Mammary microvascular endothelial cell (primary cell): Measurements from ENCODE around the gene SH2D6. TPM values are rescaled to one million over a fixed set of nuclear protein-coding genes. Genes with fewer than 3 reads are reported as not detected.

Source experiments
- total RNA-seq: library from RNA; depleted of rRNA; stranded (reverse); fragments of >200 nt; gene quantifications from 2 replicates; pipeline ENCODE4 v1.2.3, GENCODE V29; 2015

Gene SH2D6
- total RNA-seq = not detected in 2 replicates

GRCh38 chr2:85418132-85419008 lies at the start of gene SH2D6:
SH2D6 (plus strand) TSS chr2:85418714; CDS start chr2:85429466, 10,752 bp downstream.

GRCh38 chr2:85409845-85410583 lies 8.5 kb upstream of the SH2D6 start, which contains the start of gene CAPG:
CAPG (minus strand) TSS chr2:85410366; CDS start chr2:85402145, 8,221 bp downstream.

Other genes starting within 250 kb of the SH2D6 start
- 88.4 and 101 TPM in 2 replicates for gene TGOLN2, start 90.7 kb upstream of the SH2D6 start, total RNA-seq
- gene RETSAT, start 64.2 kb upstream of the SH2D6 start, total RNA-seq = 52.6 and 56.9 TPM in 2 replicates
- 10.3 and 10.7 TPM in 2 replicates for gene ELMOD3, start 63.9 kb upstream of the SH2D6 start, total RNA-seq
- 110 and 148 TPM in 2 replicates for gene CAPG, start 8.3 kb upstream of the SH2D6 start, total RNA-seq
- 103 and 109 TPM in 2 replicates for gene MAT2A, start 120.5 kb downstream of the SH2D6 start, total RNA-seq
- gene GGCX, start 142.8 kb downstream of the SH2D6 start, total RNA-seq = 28.7 and 47.6 TPM in 2 replicates
- gene VAMP8, start 158.9 kb downstream of the SH2D6 start, total RNA-seq = 2.5 and 2.9 TPM in 2 replicates
- 201 and 217 TPM in 2 replicates for gene VAMP5, start 165.7 kb downstream of the SH2D6 start, total RNA-seq
- gene RNF181, start 177.0 kb downstream of the SH2D6 start, total RNA-seq = 204 and 256 TPM in 2 replicates
- gene TMEM150A, start 184.0 kb downstream of the SH2D6 start, total RNA-seq = 13.0 and 13.6 TPM in 2 replicates
- 5.5 and 7.9 TPM in 2 replicates for gene C2orf68, start 193.4 kb downstream of the SH2D6 start, total RNA-seq
- gene USP39, start 197.5 kb downstream of the SH2D6 start, total RNA-seq = 63.7 and 67.2 TPM in 2 replicates
- not detected in 2 replicates for gene SFTPB, start 249.5 kb downstream of the SH2D6 start, total RNA-seq